Vagina (tissue), 2 donors: ENCODE results near the gene YLPM1.

Experiments
- CTCF ChIP-seq, 3 experiments: fragments of 450-650 bp in 2 of 3; fragments of 200-600 bp in 1 of 3; sonication (generic) in 1 of 3; IDR thresholded peaks; one replicate each; pipeline ENCODE4 v1.5.1; 2017 to 2019; ENCODE audit warnings: antibody characterized with exemption in 3 of 3, mild to moderate bottlenecking in 2 of 3, moderate library complexity in 2 of 3
- POLR2A ChIP-seq, 2 donors: fragments of 450-650 bp; IDR thresholded peaks; one replicate each; pipeline ENCODE4 v1.6.1; 2017; ENCODE audit warnings: antibody characterized with exemption in 2 of 2, mild to moderate bottlenecking in 2 of 2, moderate library complexity in 2 of 2
- POLR2AphosphoS5 ChIP-seq, 2 donors: sonication (generic); formaldehyde crosslinking; IDR thresholded peaks; one replicate each; pipeline ENCODE4 v1.9.0; 2017; ENCODE audit warnings: antibody characterized with exemption in 2 of 2, mild to moderate bottlenecking in 2 of 2, low read depth in 1 of 2; ENCODE audit not compliant: insufficient read depth in 1 of 2

GRCh38 chr14:74846168-74846567, 83.1 kb downstream of the YLPM1 start:
- TF ChIP-seq POLR2A (IDR thresholded peaks at IDR 0.05) = no peak
- no peak for TF ChIP-seq CTCF (IDR thresholded peaks at IDR 0.05)
- TF ChIP-seq POLR2AphosphoS5 (IDR thresholded peaks at IDR 0.05; ENCODE audit: insufficient read depth in 1 of 2, low read depth in 1 of 2) = no peak
